HFFc6 (cell line): ENCODE measurements around the gene KCNQ1. TPM values are rescaled to one million over a fixed set of nuclear protein-coding genes. Genes with fewer than 3 reads are reported as not detected.

ENCODE experiments used
- DNase-seq: peaks from one replicate; pipeline ENCODE4 v3.0.0-alpha.2; 2018
- H3K27ac Mint-ChIP-seq: 2 replicates; pipeline ENCODE4 v1.8.0; 2020; ENCODE audit warnings: mild to moderate bottlenecking, mixed read lengths
- H3K27me3 Mint-ChIP-seq: 2 replicates; pipeline ENCODE4 v1.8.0; 2021; ENCODE audit warnings: mild to moderate bottlenecking, moderate library complexity, mixed read lengths; ENCODE audit not compliant: insufficient read depth
- H3K36me3 Mint-ChIP-seq: 2 replicates; pipeline ENCODE4 v1.8.0; 2021; ENCODE audit warnings: low read depth, mixed read lengths
- H3K4me1 Mint-ChIP-seq: 2 replicates; pipeline ENCODE4 v1.8.0; 2020; ENCODE audit warnings: low read depth, mixed read lengths
- H3K4me3 Mint-ChIP-seq: 2 replicates; pipeline ENCODE4 v1.8.0; 2020; ENCODE audit warnings: mild to moderate bottlenecking, moderate library complexity, mixed read lengths
- H3K9me3 Mint-ChIP-seq: 2 replicates; pipeline ENCODE4 v1.8.0; 2020; ENCODE audit warnings: mild to moderate bottlenecking, mixed read lengths
- total RNA-seq, 6 experiments: library from RNA; stranded (reverse); fragmentation: NEBNext Ultra II Directional; extraction: Animal tissue kit (Norgen Biotek cat#: 25700); gene quantifications; 2 replicates in 1 of 6; 3 replicates in 5 of 6; pipeline ENCODE4 v1.2.3, GENCODE V29; 2021
- TF ChIP-seq, protein P1 (sequence below): fragments of 200-600 bp; sonication (generic); IDR thresholded peaks from 2 replicates; pipeline ENCODE4 v1.5.0; 2021; ENCODE audit warnings: antibody characterized with exemption, mild to moderate bottlenecking

KCNQ1 gene
- total RNA-seq, 6 experiments from 2014 or later = not detected

DNA sequence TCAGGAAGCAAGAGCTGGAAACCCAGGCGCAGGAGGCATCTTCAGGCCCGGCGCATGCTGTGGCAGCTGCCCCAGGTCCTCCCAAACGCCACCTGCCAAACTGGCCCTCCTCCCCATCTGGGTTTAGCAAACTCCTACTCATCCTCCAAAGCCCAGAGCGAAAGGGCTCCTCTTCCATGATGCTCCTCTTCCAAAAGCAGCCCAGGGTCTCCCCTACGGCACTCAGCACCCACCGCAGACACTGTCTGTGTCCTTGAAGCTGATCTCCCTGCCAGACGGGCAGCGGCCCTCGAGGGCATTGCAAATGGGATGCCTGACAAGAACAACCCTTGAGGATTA is 414.9 kb downstream of the KCNQ1 start:
- no peaks in the 10 kb centered on the region for H3K36me3 Mint-ChIP-seq

DNA sequence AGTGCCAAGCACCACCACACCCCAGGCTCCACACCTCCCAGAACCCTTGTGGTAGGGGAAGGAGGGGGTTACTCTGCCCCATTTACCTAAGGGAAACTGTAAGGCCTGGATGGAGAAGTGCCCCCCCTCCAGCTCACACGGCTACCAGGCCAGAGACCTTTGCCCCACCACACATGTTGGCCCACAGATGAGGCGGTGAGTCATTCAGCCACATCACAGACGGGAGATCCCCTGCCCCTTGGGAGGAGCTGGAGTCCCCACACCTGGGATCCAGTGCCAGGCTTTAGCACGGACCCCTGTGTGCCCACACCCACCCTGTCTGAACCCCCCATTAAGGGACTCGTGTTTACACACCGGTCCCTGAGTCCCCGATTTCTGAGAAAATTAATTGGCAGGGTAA is 415.8 kb downstream of the KCNQ1 start:
- H3K27me3 Mint-ChIP-seq = peaks cover 43% of the 10 kb centered on the region
- no peak for DNase-seq

More for the DNA sequence above, 414.9 kb downstream of the KCNQ1 start:
- peaks cover 48% of the 10 kb centered on the region for H3K27me3 Mint-ChIP-seq
- H3K27ac Mint-ChIP-seq = no peak overlapping the region
- no peaks in the 10 kb centered on the region for H3K9me3 Mint-ChIP-seq
- TF ChIP-seq, protein P1, sequence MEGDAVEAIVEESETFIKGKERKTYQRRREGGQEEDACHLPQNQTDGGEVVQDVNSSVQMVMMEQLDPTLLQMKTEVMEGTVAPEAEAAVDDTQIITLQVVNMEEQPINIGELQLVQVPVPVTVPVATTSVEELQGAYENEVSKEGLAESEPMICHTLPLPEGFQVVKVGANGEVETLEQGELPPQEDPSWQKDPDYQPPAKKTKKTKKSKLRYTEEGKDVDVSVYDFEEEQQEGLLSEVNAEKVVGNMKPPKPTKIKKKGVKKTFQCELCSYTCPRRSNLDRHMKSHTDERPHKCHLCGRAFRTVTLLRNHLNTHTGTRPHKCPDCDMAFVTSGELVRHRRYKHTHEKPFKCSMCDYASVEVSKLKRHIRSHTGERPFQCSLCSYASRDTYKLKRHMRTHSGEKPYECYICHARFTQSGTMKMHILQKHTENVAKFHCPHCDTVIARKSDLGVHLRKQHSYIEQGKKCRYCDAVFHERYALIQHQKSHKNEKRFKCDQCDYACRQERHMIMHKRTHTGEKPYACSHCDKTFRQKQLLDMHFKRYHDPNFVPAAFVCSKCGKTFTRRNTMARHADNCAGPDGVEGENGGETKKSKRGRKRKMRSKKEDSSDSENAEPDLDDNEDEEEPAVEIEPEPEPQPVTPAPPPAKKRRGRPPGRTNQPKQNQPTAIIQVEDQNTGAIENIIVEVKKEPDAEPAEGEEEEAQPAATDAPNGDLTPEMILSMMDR = no peak
- H3K4me3 Mint-ChIP-seq = no peak overlapping the region
- DNase-seq = no peak
- no peaks in the 10 kb centered on the region for H3K4me1 Mint-ChIP-seq

DNA sequence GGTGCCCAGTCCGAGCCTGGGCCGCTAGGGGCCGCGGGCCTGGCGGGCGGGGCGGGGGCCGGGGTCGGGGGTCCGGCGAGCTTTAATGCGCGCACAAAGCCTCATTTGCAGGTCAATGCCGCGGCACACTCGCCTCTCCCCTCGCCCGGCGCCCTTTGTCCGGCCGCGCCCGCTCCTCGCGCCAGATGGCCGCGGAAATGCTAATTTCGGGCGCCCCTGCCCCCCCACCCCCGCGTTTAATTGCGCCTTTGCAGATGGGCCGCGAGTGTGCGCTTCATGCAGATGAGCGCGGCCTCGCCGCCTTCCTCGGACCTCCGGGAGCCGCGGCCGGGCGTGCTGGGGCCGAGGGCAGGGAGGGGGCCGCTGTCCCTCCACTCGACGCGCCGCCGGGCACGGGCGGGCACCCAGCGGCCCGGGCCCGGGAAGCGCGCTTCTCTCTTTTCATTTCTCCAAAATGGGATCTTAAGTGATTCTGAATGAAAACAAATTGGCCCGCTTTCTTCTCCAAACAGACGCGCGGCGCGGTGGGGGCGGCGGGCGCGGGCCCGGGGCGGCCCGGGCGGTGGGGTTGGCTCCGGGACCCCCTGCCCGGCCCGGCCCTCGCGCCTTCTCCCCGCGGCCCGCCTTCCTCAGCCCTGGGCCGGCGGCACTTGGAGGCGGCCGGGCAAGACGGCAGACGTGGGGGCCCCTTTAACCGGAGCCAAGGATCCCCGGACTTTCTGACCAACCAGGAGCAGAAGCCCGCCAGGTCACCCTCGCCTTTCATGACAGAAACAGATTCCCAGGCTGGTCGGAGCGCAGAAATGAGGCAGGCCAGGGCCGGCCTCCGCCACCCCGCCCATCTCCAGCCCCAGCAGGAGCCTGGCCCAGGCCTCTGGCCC is 417.8 kb downstream of the KCNQ1 start:
- no peak overlapping the region for H3K4me3 Mint-ChIP-seq
- H3K36me3 Mint-ChIP-seq = peaks cover 3% of the 10 kb centered on the region; the same call in 1 of the 2 replicates
- H3K27ac Mint-ChIP-seq = no peak overlapping the region
- TF ChIP-seq, protein P1 = no peak
- H3K27me3 Mint-ChIP-seq = peaks cover 35% of the 10 kb centered on the region
- no peak for DNase-seq
- peaks cover 7% of the 10 kb centered on the region; the same call in 1 of the 2 replicates for H3K9me3 Mint-ChIP-seq
- no peaks in the 10 kb centered on the region for H3K4me1 Mint-ChIP-seq

More for the DNA sequence above, 415.8 kb downstream of the KCNQ1 start:
- TF ChIP-seq, protein P1 = no peak
- H3K9me3 Mint-ChIP-seq = no peaks in the 10 kb centered on the region
- no peaks in the 10 kb centered on the region for H3K36me3 Mint-ChIP-seq
- no peaks in the 10 kb centered on the region for H3K4me1 Mint-ChIP-seq
- no peak overlapping the region for H3K4me3 Mint-ChIP-seq
- H3K27ac Mint-ChIP-seq = no peak overlapping the region

DNA sequence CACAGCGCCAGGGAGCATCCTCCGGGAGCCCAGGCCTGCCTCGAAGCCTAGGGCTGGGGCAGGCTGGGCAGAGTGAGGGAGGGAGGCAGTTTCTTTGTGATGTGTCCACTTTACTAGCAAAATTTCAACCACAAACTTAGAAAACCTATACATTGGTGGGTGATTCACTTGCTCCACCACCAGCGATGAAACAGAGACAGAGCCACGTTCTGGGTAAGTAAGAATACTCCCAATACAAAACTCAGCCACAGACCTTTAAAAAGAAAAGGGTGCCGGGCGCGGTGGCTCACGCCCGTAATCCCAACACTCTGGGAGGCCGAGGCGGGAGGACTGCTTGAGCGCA is 418.4 kb downstream of the KCNQ1 start:
- Mint-ChIP-seq H3K27ac (no peak overlapping the region), H3K4me1 (no peaks in the 10 kb centered on the region), H3K4me3 (no peak overlapping the region), H3K27me3 (peaks cover 36% of the 10 kb centered on the region), H3K9me3 (peaks cover 7% of the 10 kb centered on the region; the same call in 1 of the 2 replicates), H3K36me3 (peaks cover 3% of the 10 kb centered on the region; the same call in 1 of the 2 replicates)
- DNase-seq = no peak
- TF ChIP-seq, protein P1 = no peak

DNA sequence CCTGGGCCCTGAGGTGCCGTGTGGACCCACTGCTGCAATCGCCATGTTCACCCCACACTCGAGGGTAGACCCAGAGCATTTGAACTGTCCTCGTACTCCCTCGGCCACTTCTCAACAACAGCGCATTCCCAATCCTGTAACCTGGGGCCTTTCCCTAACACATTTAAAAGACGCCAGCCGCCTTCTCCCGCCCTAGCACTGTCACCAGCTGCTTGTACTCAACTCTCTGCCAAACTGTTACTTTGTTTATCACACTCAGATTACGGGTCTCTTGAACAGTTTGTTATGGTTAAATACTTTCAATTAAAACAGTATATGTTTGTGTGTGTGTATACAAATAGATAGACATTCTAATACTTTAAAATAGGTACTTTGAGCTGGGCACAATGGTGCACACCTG is 420.1 kb downstream of the KCNQ1 start:
- no peak for DNase-seq
- peaks cover 42% of the 10 kb centered on the region for H3K27me3 Mint-ChIP-seq

More for the DNA sequence above, 420.1 kb downstream of the KCNQ1 start:
- TF ChIP-seq, protein P1 = no peak
- H3K36me3 Mint-ChIP-seq = peaks cover 3% of the 10 kb centered on the region; the same call in 1 of the 2 replicates
- H3K27ac Mint-ChIP-seq = no peak overlapping the region
- peaks cover 7% of the 10 kb centered on the region; the same call in 1 of the 2 replicates for H3K9me3 Mint-ChIP-seq
- H3K4me3 Mint-ChIP-seq = no peak overlapping the region
- no peaks in the 10 kb centered on the region for H3K4me1 Mint-ChIP-seq
